GM18499 (cell line): ENCODE data around the gene NYNRIN.
"Not testable (repeated sequence)": the region's sequence is repeated elsewhere in the genome, so short reads cannot be mapped to it uniquely, and the experiment has no call there.

ENCODE experiments used
- ATAC-seq: cut with Tn5 transposase; IDR thresholded peaks from one replicate; pipeline ENCODE4 v1.9.1; 2021; ENCODE audit warnings: moderate number of reproducible peaks; ENCODE audit not compliant: insufficient read depth, unreplicated experiment

The NYNRIN gene

DNA sequence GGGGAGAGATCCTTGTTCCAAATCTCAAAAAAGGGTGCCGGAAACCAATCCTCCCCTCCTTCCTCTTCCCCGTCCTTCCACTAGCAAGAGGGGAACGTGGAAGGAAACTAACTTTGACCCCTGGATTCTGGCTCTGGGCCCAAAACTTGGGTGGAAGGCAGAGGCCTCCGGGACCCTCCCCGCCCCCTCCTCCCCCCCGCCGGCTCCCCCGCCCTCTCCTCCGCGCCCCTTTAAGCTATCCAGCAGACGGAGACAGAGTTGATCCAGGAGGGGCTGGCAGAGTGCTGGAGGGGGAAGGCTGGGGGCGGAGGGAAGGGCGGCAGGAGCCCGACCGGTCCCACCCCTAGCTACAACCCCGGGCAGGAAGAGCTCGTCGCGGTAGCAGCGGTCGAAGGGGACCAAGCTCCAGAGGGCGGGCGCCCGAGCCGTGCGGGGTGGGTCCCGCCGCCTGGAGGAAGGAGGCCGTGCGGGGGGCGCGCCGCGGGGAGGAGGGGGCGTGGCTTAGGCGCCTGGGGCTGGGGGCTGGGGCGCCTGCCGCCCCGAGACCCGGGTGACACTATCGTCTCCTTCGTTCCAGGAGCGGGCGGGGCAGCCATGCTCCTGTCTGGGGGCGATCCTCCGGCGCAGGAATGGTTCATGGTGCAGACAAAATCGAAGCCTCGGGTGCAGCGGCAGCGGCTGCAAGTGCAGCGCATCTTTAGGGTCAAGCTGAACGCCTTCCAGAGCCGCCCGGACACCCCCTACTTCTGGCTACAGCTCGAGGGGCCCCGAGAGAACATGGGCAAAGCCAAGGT is at the start of gene NYNRIN:
Gene NYNRIN, plus strand, starts transcription at position 351 of the 794 bp plus-strand sequence. Its CDS starts 244 bp downstream, at position 595.
- ATAC-seq = no peak

DNA sequence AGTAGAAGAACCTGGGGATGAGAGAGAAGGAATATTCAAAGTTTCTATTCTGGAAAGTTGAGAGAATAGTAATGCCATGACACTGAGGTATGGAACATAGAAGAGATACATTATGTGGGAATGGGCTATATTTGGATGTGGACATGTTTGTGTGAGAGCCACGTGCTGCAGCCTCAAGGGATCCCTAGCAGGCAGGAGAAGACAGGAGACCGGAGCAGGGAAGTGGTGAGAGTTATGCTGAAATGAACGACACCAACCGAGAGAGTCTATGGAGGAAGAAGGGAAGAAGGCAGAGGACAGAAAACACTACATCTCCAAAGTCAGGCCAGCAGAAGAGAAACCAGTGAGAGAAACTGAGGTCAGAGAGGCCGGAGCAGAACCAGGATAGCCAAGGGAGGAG is 49.1 kb upstream of the NYNRIN start:
- ATAC-seq = no peak

DNA sequence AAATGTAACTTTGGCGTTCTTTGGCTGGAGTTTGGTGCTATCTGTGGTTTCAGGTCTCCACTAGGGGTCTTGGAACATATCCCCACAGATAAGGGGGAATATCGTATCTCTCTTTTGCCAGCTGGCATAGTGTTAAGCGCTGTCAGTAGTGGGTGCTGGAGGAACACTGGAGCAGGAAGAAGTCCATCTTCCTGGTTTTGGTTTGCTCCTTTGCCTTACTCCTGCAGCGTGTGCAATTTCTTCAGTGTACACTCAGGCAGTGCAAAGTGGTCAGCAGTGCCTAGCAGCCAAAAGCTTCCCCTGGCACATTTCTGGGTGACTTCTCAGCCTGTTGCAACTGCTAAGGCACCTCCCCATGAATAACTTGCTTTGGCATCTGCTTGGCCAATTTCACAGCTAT is 47.3 kb upstream of the NYNRIN start:
- no peak for ATAC-seq

DNA sequence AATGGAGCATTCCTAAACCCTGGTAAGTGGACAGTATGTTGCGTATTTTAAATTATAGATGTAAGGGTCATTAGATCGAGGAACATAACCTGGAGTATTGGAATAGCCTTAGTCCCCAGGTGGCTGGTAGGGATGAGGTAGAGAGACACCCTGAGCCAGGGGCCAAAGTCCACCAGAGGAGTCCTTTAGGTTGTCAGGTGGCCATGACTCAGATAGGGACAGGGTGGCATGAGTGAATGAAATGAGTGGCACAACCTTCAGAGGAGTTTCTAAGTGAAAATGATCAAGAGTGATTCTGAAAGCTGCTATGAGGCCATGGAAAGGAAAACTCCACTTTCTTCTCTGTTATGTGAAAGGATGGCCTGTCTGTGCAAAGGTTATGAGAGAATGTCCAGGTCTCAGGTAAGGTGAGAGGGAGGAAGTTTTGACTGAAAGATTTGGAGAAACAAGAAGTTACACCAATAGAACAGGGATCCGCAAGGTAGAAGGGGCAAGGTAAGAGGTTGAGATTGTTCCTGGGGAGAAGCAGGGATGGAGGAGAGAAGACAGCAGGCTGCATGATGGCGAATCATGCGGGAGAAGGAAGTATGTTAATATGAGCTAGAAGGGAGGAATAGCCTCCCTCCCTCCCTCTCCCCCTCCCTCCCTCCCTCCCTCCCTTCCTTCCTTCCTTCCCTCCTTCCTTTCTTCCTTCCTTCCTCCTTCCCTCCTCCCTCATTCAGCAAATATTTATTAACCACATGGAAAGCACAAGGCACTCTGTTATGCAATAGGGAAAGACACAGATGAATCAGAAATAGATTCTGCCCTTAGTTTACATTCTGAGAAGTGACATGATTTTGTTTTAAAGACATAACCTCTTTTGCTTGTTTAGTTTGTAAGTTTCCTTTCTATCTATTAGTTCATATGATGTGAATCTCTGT is 45.0 kb upstream of the NYNRIN start:
- no peak for ATAC-seq

DNA sequence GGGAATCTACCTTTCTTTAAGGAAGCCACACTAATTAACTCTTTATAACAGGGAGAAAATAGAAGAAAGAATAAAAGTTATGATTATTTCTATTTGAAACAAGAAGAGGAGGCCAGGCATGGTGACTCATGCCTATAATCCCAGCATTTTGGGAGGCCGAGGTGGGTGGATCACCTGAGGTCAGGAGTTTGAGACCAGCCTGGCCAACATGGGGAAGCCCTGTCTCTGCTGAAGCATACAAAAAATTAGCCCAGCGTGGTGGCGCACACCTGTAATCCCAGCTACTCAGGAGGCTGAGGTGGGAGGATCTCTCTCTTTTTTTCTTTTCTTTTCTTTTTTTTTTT is 44.3 kb upstream of the NYNRIN start:
- not testable (repeated sequence) for ATAC-seq

DNA sequence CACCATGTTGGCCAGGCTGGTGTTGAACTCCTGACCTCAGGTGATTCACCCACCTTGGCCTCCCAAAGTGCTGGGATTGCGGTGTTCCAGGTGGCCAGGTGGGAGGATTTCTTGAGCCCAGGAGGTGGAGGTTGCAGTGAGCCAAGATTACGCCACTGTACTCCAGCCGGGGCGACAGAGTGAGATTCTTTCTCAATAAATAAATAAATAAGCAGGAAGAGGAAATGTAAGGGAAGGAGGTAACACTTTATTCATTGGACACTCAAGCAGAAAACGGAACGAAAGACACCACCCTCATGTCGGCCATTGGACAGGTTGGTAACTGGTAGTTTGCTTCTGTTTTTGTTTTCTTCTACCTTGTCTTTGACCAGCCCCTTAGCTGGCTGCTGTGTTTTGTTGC is 43.8 kb upstream of the NYNRIN start:
- no peak for ATAC-seq

GRCh38 chr14:24356208-24356607 is 42.6 kb upstream of the NYNRIN start:
- ATAC-seq = no peak

DNA sequence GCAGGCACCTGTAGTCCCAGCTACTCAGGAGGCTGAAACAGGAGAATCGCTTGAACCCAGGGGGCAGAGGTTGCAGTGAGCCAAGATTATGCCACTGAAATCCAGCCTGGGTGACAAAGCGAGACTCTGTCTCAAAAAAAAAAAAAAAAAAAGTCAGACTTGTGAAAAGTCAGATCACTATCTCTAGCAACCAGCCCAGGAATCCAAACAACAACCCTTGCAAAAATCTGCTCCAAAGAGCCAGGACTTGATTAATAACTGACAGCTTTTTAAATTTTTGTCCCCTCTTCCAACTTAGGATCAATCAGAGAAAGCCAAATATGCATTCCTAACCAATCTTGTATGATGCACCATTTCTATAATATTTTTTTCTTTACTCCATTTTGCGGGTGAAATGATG is 38.5 kb upstream of the NYNRIN start:
- ATAC-seq = no peak

- no peak for ATAC-seq
Observed at GRCh38 chr14:24361326-24361725, 37.5 kb upstream of the NYNRIN start.

- no peak for ATAC-seq
Observed at GRCh38 chr14:24362241-24362960, 36.4 kb upstream of the NYNRIN start.

DNA sequence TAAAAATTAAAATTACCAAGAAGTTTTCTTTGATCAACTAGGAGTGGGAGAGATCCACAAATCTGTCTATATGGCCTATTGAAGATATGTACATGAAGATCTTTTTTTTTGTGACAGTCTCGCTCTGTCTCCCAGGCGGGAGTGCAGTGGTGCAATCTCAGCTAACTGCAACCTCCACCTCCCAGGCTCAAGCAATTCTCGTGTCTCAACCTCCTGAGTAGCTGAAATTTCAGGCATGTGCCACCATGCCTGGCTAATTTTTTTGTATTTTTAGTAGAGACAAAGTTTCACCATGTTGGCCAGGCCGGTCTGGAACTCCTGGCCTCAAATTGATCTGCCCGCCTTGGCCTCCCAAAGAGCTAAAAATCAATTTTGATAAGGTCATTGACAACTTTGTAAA is 35.4 kb upstream of the NYNRIN start:
- no peak for ATAC-seq

DNA sequence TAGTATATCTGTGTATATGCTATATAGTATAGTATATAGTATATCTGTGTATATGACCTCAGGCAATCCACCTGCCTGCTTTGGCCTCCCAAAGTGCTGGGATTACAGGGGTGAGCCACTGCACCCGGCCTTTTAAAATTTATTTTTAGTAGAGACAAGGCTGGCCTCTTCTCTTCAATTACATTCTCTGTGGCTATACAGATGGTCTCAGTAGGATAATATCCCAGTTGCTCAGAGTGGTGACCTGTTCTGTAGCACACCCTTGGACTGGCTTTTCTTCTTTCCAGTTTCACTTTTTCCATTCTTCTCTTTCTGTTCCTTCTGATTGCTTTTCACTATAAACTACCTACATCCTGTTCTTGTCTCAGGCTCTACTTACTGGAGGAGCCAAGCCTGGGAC is 34.0 kb upstream of the NYNRIN start:
- no peak for ATAC-seq

GRCh38 chr14:24365600-24366412 is 33.0 kb upstream of the NYNRIN start:
- no peak for ATAC-seq

DNA sequence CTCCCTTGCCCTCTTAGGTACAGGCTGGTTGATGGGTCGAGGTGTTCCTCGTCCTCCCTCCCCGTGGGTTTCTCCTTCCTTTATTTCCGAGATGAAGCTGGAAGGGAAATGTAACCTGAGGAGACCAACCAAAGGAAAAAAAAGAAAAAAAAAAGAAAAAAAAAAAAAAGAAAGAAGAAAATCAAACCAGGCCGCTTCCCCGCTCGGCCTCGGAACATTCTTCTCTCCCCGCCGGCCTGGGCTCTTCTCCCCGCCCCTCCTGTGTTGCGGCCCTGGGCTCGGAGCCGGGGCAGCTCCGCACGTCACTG is 32.4 kb upstream of the NYNRIN start:
- no peak for ATAC-seq

GRCh38 chr14:24366721-24367513 is 31.9 kb upstream of the NYNRIN start:
- no peak for ATAC-seq

DNA sequence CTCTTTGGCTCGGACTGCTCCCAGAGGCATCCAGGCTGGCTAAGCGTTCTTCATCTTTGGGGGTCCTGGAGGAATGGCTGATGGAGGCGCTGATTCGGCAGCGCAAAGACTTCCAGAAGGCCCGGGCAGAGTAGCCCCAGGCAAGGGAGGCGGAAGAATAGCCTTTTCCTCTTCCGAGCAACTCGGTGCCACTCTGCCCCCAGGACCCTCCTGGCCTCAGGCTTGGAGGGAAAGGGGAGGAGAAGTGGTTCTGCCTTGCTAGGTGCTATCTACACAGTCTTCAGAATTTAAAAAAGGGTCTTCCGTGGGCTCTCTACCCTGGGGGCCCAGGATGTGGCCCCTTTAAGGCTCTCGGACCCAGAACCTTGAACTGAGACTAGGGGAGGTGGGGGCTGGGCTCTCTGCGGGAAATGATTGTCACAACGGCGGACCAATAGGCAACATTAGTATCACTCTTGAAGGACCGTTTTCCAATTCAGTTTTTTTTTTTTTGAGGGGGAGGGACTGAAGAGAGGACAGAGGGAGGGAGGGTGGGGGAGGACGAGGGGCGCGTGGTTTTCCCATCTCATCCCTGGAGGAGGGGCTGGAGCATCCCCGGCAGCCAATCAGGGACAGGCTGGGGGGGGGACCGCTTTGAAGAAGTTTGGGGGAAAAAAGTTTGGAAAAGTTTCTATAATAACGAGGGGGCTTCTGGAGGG is 31.1 kb upstream of the NYNRIN start, which contains the start of gene NFATC4:
Gene NFATC4, plus strand, starts transcription at position 671 of the 698 bp plus-strand sequence. CDS start 157 bp downstream, outside the sequence.
- no peak for ATAC-seq

DNA sequence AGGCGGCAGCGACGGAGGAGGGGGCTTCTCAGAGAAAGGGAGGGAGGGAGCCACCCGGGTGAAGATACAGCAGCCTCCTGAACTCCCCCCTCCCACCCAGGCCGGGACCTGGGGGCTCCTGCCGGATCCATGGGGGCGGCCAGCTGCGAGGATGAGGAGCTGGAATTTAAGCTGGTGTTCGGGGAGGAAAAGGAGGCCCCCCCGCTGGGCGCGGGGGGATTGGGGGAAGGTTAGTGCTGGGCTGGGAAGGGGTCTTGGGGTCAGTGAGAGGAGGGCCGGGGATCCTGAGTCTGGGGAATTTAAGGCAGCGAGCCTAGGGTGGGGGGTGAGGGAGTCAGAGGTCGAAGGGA is 30.6 kb upstream of the NYNRIN start:
- ATAC-seq = no peak

- no peak for ATAC-seq
Observed at GRCh38 chr14:24368562-24369252, 30.1 kb upstream of the NYNRIN start.
